ENCODE results near the gene CSMD2.

The CSMD2 gene

GRCh38 chr1:33624261-33624990, 540.6 kb downstream of the CSMD2 start:
- FAIRE-seq, result no peak

GRCh38 chr1:33623811-33624210, 541.2 kb downstream of the CSMD2 start:
- FAIRE-seq, result no peak

- FAIRE-seq, result no peak
These were observed 542.3 kb downstream of the CSMD2 start for GRCh38 chr1:33622757-33623156.

- no peak for FAIRE-seq
These were observed 546.4 kb downstream of the CSMD2 start for GRCh38 chr1:33618636-33619035.

GRCh38 chr1:33617451-33617850, 547.6 kb downstream of the CSMD2 start:
- FAIRE-seq, result no peak

- FAIRE-seq, result no peak
These were observed 548.2 kb downstream of the CSMD2 start for GRCh38 chr1:33616780-33617179.

DNA sequence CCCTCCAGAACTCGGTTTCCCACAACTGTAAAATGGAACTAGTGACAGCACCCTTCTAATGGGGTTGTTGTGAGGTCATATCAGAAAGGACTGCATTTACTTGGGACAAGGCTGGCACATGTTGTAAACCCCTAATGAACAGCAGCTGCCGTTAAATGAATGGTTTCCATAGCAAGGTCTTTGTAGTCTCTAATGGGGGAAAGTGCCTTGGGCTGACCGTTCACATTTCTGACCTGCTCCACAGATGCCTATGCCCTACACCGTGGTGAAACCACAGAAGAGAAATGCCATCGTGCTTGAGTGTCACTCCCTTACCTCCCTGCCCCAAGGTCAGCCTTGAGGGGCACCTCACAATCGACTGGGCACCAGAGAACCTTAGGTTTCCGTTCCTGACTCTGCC, 549.5 kb downstream of the CSMD2 start:
- FAIRE-seq, result no peak

GRCh38 chr1:33610864-33611455, 554.1 kb downstream of the CSMD2 start:
- FAIRE-seq, result no peak

DNA sequence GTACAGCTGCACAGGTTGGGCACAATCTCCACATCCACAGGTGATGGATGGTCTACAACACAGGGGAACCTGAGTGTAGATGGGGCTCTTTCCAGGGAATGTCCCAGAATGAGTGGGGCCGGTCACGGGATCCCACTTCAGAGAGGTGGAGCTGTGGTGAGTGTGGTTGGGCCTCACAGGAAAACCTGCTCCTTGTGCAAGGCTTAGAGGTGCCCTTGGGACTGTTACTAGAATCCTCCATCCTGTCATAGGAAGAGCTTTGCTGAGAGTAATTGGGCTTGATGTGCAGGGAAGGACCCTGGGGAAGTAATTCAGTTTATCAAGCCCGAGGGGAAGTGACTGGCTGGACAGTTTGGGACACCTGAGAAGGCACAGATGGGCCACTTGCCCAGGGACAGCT, 554.6 kb downstream of the CSMD2 start:
- FAIRE-seq, result no peak

GRCh38 chr1:33609739-33610138, 555.3 kb downstream of the CSMD2 start:
- FAIRE-seq, result no peak

DNA sequence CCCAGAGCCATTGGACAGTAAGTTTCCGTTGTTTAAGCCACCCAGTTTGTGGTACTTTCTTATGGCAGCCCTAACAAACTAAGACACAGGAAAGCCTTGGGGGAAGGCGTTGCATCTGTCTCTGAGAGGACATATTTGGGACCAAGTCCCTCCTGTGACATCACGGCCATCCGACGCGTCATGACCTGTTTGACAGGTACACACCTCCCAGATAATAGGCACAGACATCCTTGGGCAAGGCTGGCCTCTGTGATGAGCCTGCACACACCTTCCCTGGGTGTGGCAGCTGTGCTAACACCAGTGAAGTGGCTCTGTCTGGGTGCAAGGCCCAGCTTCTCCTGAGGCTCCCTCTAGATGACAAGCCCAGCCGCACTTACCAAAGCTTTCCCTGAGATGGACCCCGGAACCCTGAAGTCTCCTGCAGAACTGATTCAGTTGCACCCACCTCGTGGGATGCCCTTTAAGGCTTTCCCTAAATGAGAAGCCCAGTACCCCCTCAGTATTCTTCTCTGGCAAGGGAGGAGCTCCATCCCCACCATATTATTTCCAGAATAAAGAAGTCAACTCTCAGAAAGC, 556.1 kb downstream of the CSMD2 start:
- FAIRE-seq, result no peak

GRCh38 chr1:33607444-33608005, 557.5 kb downstream of the CSMD2 start:
- FAIRE-seq, result no peak

GRCh38 chr1:33606272-33606671, 558.8 kb downstream of the CSMD2 start:
- no peak for FAIRE-seq

DNA sequence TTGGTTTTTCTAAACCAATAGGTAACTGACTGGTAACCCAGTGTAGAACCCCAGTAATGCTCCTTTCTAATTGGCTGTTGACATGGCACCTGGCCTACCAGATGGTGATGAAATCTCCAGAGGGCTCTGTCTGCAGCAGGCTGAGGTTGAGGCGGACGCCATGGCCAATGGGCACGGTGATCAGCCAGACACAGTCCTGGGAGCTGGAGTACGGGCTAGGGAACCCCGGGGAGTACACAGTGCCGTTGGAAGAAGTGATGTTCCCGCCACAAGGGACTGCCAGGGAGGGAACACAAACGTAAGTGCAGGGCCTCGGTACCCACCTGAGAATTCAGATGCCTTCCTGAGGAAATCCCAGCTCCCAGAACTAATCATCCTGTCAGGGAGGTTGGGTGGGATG, 562.8 kb downstream of the CSMD2 start:
- FAIRE-seq, result no peak

GRCh38 chr1:33601751-33602150, 563.3 kb downstream of the CSMD2 start:
- no peak for FAIRE-seq

GRCh38 chr1:33599516-33600115, 565.4 kb downstream of the CSMD2 start:
- FAIRE-seq, result no peak

GRCh38 chr1:33588726-33589125, 576.3 kb downstream of the CSMD2 start:
- no peak for FAIRE-seq

- FAIRE-seq, result no peak
These were observed 578.2 kb downstream of the CSMD2 start for GRCh38 chr1:33586795-33587194.

- no peak for FAIRE-seq
These were observed 578.9 kb downstream of the CSMD2 start for GRCh38 chr1:33586106-33586505.

- no peak for FAIRE-seq
These were observed 581.5 kb downstream of the CSMD2 start for GRCh38 chr1:33583567-33583966.

- no peak for FAIRE-seq
These were observed 586.2 kb downstream of the CSMD2 start for GRCh38 chr1:33578557-33579448.

DNA sequence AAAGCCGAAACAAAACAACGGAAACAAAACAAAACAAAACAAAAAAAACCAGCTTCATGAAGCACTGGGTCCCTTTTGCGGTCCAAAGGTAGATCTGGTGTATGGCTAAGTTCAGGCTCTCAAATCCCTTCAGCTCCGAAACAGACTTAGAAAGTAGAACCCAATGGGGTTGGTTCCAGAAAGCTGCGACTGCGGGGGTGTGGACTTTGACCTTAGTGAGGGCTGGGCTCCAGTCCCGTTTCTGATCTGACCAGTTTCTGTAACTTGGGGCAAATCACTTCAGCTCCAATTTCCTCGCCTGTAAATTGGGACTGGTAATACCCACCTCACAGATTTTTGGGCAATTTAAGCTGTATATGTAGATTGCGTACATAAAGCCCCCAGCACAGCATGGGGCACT, 587.4 kb downstream of the CSMD2 start:
- FAIRE-seq, result no peak

Measured in G401.6 (cell line).